PC-9 (cell line): Measurements from ENCODE around the gene SLC25A3.

ENCODE experiments used
- EZH2 ChIP-seq: fragments of 200-600 bp; sonication (generic); IDR thresholded peaks from 2 replicates; pipeline ENCODE4 v1.8.0; 2017; ENCODE audit warnings: antibody characterized with exemption, low read depth
- TF ChIP-seq, protein P1 (sequence below): fragments of 200-600 bp; sonication (generic); conservative IDR thresholded peaks from 2 replicates; pipeline ENCODE4 v1.6.1; 2017; ENCODE audit warnings: mixed run types, antibody characterized with exemption, mild to moderate bottlenecking, moderate library complexity

DNA sequence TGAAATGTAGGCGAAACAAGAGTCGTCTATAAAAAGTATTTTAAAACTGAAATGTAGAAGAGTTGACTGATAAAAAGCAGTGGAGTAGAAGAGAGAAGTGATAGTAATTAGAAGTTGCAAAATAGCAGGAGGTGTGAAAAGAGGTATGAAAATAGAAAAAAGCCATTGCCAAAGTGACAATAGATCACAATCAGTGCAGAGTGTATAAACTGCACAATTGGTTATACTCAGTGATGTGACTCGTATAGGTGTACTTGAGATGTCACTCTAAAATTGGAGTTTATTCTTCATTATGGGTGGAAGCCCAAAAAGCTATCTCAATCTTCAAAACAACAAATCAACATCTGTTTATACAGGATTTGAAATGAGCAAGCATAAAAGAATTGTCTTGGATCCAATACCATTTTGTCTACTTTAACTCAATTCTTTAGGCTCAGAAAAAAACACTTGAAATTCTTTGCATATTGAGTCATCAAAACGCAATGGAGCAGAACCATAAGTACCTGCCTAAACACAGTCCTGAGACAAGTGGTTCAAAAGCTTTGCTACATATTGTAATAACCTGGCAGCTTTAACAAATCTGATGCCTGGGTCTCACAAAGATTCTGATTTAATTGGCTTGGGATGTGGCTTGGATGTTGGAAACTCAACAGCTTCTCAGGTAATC lies 42.3 kb downstream of the SLC25A3 start:
- TF ChIP-seq, protein P1, sequence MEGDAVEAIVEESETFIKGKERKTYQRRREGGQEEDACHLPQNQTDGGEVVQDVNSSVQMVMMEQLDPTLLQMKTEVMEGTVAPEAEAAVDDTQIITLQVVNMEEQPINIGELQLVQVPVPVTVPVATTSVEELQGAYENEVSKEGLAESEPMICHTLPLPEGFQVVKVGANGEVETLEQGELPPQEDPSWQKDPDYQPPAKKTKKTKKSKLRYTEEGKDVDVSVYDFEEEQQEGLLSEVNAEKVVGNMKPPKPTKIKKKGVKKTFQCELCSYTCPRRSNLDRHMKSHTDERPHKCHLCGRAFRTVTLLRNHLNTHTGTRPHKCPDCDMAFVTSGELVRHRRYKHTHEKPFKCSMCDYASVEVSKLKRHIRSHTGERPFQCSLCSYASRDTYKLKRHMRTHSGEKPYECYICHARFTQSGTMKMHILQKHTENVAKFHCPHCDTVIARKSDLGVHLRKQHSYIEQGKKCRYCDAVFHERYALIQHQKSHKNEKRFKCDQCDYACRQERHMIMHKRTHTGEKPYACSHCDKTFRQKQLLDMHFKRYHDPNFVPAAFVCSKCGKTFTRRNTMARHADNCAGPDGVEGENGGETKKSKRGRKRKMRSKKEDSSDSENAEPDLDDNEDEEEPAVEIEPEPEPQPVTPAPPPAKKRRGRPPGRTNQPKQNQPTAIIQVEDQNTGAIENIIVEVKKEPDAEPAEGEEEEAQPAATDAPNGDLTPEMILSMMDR: no peak
- TF ChIP-seq EZH2: no peak
